BJ (cell line): Measurements from ENCODE around the gene FBXO21. TPM values are rescaled to one million over a fixed set of nuclear protein-coding genes. Genes with fewer than 3 reads are reported as not detected.
A peak's percentile ranks its signal among the peaks of the same experiment; 100 is the strongest.

Experiments
- CTCF ChIA-PET: fragments of 350-600 bp; formaldehyde crosslinking; extraction: SDS; loops from one replicate; lab custom pipeline; 2021; ENCODE audit warnings: antibody characterized with exemption, inconsistent platforms; lab: Yijun Ruan, JAX
- POLR2A ChIA-PET: fragments of 300-600 bp; sonication (Branson Sonifier 250); formaldehyde crosslinking; extraction: SDS; loops from one replicate; lab custom pipeline; 2021; ENCODE audit warnings: antibody characterized with exemption; lab: Charles Lee
- DNase-seq: peaks from one replicate; pipeline ENCODE4 v3.0.0-alpha.2; 2011; ENCODE audit warnings: low read depth
- H3K27me3 ChIP-seq: 2 replicates; pipeline ENCODE4 v1.6.0; 2011; ENCODE audit warnings: low read length; ENCODE audit not compliant: control insufficient read depth, insufficient read depth
- H3K36me3 ChIP-seq: 2 replicates; pipeline ENCODE4 v1.5.1; 2011; ENCODE audit warnings: low read length; ENCODE audit not compliant: control insufficient read depth, insufficient read depth
- H3K4me3 ChIP-seq: 2 replicates; pipeline ENCODE4 v1.5.1; 2011; ENCODE audit warnings: low read depth, mild to moderate bottlenecking, control low read depth, low read length
- polyA minus RNA-seq: library from RNA; depleted of rRNA, polyadenylated mRNA; stranded (reverse); fragments of >200 nt; gene quantifications from 2 replicates; pipeline ENCODE4 v1.2.3, GENCODE V29; 2011; rRNA and poly(A)+ RNA removed
- polyA plus RNA-seq: library from polyadenylated mRNA; depleted of rRNA; stranded (reverse); fragments of >200 nt; gene quantifications from 2 replicates; pipeline ENCODE4 v1.2.3, GENCODE V29; 2011; rRNA removed
- TF ChIP-seq, protein P1 (sequence below): IDR thresholded peaks from 2 replicates; pipeline ENCODE4 v1.5.1; 2011; ENCODE audit warnings: low read depth, mild to moderate bottlenecking, control low read depth, inconsistent platforms, low read length, moderate library complexity; ENCODE audit not compliant: insufficient read depth

Gene FBXO21, protein sequence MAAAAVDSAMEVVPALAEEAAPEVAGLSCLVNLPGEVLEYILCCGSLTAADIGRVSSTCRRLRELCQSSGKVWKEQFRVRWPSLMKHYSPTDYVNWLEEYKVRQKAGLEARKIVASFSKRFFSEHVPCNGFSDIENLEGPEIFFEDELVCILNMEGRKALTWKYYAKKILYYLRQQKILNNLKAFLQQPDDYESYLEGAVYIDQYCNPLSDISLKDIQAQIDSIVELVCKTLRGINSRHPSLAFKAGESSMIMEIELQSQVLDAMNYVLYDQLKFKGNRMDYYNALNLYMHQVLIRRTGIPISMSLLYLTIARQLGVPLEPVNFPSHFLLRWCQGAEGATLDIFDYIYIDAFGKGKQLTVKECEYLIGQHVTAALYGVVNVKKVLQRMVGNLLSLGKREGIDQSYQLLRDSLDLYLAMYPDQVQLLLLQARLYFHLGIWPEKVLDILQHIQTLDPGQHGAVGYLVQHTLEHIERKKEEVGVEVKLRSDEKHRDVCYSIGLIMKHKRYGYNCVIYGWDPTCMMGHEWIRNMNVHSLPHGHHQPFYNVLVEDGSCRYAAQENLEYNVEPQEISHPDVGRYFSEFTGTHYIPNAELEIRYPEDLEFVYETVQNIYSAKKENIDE
- polyA plus RNA-seq (28.9 and 29.8 TPM in 2 replicates), polyA minus RNA-seq (39.8 and 82.1 TPM in 2 replicates)

DNA sequence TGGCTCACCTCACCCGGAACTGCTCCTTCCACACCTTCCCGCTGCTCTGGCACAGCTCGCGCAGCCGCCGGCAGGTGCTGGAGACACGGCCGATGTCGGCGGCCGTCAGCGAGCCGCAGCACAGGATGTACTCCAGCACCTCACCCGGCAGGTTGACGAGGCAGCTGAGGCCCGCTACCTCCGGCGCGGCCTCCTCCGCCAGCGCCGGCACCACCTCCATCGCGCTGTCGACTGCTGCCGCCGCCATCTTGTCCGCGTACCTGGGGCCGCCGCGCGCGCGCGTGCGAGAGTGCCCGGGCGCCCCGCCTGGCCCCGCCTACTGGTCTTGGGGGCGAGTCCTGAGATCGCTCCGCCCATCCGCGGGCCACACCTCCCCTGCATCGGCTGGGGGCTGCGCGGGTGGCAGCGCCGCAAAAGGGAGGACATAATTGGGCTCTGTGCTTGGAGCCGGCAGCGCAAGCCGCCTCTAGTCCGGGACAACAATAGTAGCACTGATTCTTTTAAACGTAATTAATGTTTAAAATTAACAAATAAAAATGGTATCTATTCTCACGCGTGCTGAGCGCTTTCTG is at the start of gene FBXO21:
FBXO21 (minus strand) TSS at position 261 of the 572 bp plus-strand sequence; CDS start at position 247, 14 bp downstream.
- CTCF ChIA-PET: no interaction called here
- POLR2A ChIA-PET: no interaction called here
- H3K36me3 ChIP-seq: no peaks in the 10 kb centered on the region; the same call in 1 of the 2 replicates
- peak within 1 kb of the TSS; percentile 97 for H3K4me3 ChIP-seq
- no peaks in the 10 kb centered on the region for H3K27me3 ChIP-seq
- TF ChIP-seq, protein P1, sequence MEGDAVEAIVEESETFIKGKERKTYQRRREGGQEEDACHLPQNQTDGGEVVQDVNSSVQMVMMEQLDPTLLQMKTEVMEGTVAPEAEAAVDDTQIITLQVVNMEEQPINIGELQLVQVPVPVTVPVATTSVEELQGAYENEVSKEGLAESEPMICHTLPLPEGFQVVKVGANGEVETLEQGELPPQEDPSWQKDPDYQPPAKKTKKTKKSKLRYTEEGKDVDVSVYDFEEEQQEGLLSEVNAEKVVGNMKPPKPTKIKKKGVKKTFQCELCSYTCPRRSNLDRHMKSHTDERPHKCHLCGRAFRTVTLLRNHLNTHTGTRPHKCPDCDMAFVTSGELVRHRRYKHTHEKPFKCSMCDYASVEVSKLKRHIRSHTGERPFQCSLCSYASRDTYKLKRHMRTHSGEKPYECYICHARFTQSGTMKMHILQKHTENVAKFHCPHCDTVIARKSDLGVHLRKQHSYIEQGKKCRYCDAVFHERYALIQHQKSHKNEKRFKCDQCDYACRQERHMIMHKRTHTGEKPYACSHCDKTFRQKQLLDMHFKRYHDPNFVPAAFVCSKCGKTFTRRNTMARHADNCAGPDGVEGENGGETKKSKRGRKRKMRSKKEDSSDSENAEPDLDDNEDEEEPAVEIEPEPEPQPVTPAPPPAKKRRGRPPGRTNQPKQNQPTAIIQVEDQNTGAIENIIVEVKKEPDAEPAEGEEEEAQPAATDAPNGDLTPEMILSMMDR: no peak
- DNase-seq: no peak

DNA sequence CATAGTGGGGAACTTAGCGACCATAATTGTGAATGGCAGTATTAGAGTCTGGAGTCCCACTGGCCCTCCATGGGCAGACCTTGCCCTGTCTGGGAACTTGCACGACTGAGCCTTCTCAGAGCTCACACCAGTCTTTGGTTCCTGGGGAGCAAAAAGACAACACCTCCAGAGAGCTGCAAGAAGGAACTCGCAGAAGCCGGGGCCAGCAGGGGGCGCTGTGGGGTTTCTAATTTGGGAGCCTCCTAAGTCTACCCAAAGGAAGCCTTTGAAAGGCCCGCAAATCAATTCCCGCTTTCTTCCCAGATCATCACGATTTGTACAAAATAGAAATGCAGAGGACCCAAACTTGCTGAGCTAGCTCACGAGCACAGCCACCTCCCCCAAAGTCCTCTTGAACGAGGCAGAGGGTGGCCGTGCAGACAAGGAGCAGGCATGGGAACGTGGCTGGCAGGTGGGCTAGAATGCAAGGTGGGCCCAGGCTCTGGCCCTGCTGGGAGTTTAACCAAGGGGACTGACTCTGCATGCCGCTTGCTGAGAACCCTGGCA is 46.3 kb upstream of the FBXO21 start:
- ChIA-PET CTCF (interaction anchor here (0.6 to 4.5 kb wide), 15 partner anchors 9 to 649 kb away, joined by 3 to 34 read pairs (median 9); no protein-coding TSS in a partner anchor), POLR2A (no interaction called here)
- Histone ChIP-seq H3K27me3 (peaks cover 2% of the 10 kb centered on the region; the same call in 1 of the 2 replicates), H3K36me3 (no peaks in the 10 kb centered on the region), H3K4me3 (no peak overlapping the region)
- TF ChIP-seq, protein P1: peak; percentile 78
- DNase-seq: no peak

DNA sequence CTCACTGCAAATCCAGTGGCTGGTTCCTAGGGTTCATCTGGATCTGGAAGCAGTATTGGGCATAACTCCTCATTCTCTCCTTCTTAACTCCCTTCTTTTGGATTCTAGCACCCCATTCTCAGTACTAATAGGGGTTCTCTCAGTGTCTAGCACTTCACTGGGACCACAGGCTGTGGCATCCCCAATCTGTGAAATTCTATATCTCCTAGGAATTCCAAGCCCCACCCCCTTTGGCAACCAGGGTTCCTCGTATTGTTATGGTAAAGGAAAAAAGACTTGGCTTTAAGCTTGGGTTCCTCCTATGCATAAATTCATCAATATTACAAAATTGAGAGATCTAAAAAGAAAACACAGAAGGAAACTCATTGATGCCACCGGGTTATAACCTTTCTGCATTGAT is 45.0 kb upstream of the FBXO21 start:
- Histone ChIP-seq H3K36me3 (no peaks in the 10 kb centered on the region), H3K4me3 (no peak overlapping the region), H3K27me3 (peaks cover 2% of the 10 kb centered on the region; the same call in 1 of the 2 replicates)
- POLR2A ChIA-PET: no interaction called here
- CTCF ChIA-PET: interaction anchor here (1.3 to 4.5 kb wide), 9 partner anchors 8 to 650 kb away, joined by 4 to 34 read pairs (median 10); no protein-coding TSS in a partner anchor
- TF ChIP-seq, protein P1: no peak
- DNase-seq: no peak

DNA sequence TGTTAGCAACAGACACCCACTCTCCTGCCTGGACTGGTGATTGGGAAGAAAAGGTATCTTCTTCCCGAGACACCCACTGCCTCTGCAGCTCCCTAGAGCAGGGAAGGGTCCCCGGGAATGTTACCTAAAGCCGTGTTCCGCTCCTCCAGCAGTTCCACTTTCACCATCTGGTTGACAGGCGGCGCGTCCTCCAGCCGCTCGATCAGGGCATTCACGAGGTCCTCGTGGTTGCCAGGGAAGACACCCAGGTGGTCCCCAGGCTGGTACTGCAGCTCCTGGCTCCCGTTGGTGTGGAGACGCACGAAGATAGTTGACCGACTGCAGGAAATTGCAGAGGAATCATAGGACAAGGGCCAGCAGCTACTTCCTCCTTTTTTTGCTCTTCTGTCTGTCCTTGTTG is 44.2 kb upstream of the FBXO21 start:
- DNase-seq: no peak
- ChIA-PET CTCF (interaction anchor here (3.5 to 4.5 kb wide), 3 partner anchors 603 to 622 kb away, joined by 26 to 34 read pairs (median 27); no protein-coding TSS in a partner anchor), POLR2A (no interaction called here)

More for the DNA sequence above, 44.2 kb upstream of the FBXO21 start:
- Histone ChIP-seq H3K36me3 (no peaks in the 10 kb centered on the region), H3K27me3 (peaks cover 2% of the 10 kb centered on the region; the same call in 1 of the 2 replicates), H3K4me3 (no peak overlapping the region)
- TF ChIP-seq, protein P1: no peak
